Body of pancreas (tissue), 4 donors: ENCODE data around the gene VAMP4.

ENCODE experiments used
- CTCF ChIP-seq, 7 experiments: fragments of 450-650 bp in 4 of 7; fragments of 200-600 bp in 3 of 7; sonication (generic) in 3 of 7; IDR thresholded peaks; one replicate each; pipeline ENCODE4 v1.5.1; 2016 to 2019; ENCODE audit warnings: antibody characterized with exemption in 7 of 7
- POLR2A ChIP-seq, 3 donors: fragments of 450-650 bp; IDR thresholded peaks; one replicate each; pipeline ENCODE4 v1.6.1; 2016; ENCODE audit warnings: antibody characterized with exemption in 3 of 3, mild to moderate bottlenecking in 2 of 3

- TF ChIP-seq CTCF (IDR thresholded peaks at IDR 0.05) = no peak
- TF ChIP-seq POLR2A (IDR thresholded peaks at IDR 0.05) = no peak
Observed at GRCh38 chr1:171785766-171786165, 43.9 kb upstream of the VAMP4 start.
